NCI-H510A treated with DMSO at 0.1 percent for 48 hours (cell line): ENCODE measurements around the gene PARN.
"Not testable (repeated sequence)": the region's sequence is repeated elsewhere in the genome, so short reads cannot be mapped to it uniquely, and the experiment has no call there.

Source experiments
- DNase-seq: peaks from one replicate; lab custom pipeline; 2025; lab: John Stamatoyannopoulos, UW

The PARN gene

DNA sequence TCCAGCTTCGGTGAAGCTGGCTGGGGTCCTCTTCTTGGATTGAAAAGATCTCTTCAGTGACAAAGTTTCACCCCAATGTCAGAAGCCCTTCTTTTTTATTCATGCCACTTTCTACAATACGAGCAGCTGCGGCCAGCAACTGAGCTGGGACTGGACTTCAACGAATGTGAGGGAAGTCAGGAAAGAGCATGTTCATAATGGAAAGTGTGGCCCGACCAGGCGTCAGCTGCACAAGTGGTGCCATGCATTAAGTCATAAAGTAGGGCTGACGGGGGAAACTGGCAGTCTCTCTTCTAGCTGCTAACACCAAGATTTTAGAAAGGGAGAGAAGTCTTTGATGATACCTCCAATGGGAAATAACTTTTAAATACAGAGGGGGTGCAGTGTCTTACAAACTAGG, 192.6 kb downstream of the PARN start:
- no peak for DNase-seq

DNA sequence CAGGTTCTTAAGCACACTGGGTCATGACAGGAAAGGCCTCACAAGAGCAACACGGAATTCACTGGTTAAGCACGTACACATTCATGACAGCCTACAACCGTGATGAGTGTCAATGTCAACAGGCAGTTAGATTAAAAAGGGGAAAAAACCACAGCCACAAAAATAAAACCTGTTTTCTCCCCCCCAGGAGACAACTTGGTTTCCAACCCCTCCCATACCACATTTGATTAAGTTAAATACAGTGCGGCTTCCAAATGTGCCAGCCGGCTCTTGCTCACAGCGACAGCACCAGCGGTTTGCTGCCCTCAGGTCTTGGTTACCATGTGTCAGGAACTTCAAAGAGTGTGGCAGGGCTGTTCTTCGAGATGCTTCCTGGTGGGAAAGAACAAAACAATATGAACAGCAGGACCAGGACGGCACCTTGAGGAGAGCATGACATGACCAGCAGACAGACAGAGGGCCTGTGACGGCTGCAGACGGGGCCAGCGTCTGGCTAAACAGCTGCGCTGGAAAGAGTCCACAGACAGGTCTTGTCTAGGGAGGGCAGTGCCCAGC, 193.6 kb downstream of the PARN start:
- DNase-seq: no peak

DNA sequence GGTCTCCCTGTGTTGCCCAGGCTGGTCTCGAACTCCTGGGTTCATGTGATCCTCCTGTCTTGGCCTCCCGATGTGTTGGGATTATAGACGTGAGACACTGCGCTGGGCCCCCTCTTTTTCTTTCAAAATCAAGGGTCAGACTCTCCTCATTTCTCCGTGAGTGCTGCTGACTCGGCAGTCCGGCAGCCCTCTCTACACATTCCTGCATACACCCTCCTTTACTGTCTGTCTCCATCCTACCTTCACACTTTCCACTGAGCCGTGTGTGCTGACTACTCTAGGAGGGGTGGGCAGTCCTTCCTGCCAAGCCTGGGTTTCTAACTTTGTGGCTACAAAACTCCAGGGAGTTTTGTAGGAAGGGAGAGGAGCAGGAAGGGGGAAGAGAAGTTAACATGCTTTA, 195.2 kb downstream of the PARN start:
- no peak for DNase-seq

DNA sequence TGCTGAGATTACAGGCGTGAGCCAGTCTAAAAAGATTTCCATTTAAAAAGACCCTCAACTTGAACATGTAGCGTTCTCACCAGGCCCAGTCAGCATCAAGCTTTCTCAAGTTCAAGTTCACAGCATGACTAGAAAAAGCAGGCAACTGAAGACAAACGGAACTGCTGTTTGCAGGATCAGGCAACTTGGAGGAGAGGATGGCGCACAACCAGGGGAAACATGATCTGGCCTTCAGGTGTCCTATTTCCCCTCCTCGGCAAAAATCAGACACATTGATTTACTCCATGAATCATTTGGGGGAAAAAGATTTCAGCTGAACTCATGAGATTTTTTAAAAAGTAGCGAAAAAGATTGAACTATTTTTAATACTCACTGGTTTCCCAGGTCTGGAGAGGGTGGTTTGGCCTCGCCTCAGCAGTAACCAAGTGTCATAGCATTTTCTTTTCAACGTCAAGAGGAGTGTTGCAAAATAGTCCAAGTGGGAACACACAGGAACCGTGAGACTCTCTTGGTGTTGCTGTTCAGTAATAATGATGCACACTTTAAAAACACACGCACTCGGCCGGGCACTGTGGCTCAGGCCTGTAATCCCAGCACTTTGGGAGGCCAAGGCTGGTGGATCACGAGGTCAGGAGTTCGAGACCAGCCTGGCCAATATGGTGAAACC, 201.0 kb downstream of the PARN start:
- DNase-seq: peak; percentile 19

DNA sequence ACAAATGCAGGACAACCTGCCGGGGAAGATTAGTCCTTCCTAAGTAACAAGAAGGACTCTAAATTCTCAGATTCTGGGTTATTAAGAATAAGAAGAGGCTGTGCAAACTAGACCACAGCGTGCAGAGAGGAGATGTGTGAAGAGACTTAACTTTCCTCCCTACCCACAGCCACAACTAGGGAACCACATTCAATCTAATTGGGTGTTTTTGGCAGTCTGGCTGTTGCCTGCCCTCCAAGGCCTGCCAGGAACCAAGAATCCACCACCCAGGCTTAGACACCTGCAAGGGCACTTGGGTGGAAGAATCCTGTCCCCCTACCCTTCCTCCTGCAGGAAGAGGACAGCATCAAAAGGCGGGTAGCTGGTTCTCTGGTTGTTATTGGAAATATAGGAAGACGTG, 202.0 kb downstream of the PARN start:
- DNase-seq: no peak

DNA sequence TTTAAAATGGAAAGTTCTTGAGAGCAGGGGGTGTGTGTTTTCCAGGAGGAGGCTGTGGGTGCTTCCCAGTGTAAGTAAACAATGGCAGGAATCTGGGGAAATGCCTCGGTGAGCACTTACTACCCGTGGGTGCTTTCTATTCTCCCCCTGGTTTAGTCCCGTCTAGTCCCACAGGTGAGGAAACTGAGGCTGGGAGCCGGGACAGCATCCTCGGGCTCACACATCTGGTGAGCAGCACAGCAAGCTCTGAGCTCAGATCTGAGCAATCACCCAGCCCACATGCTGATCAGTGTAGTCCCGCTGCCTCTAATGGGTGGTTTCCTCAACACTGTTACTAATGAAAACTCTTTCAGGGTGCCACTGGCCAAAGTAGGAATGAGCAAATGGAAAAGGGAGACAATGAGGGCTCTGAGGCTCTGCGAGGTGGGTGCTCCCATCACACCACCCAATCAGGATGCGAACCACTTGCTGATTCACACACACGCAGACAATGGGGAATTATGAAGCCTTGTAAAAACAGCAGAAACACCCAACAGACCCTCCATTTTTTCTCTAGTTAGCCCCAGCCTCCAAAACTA, 202.6 kb downstream of the PARN start:
- no peak for DNase-seq

DNA sequence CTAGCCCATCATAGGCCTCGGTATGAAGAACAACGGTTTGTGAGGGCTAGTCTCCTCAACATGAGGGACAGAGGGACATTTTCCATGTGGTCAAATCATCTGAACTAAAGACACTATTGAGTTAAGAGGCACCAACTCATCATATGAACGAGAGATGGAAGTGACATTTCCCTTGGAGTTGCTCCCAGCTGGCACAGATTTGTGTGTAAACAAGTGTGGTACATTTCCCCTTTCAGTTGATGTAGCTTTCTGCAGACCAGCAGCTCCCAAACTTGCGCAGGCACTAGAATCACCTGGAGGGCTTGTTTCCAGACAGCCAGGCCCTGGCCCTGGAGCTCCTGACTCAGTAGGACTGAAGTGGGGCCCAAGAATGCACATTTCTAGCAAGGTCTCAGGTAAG, 205.5 kb downstream of the PARN start:
- DNase-seq: no peak

DNA sequence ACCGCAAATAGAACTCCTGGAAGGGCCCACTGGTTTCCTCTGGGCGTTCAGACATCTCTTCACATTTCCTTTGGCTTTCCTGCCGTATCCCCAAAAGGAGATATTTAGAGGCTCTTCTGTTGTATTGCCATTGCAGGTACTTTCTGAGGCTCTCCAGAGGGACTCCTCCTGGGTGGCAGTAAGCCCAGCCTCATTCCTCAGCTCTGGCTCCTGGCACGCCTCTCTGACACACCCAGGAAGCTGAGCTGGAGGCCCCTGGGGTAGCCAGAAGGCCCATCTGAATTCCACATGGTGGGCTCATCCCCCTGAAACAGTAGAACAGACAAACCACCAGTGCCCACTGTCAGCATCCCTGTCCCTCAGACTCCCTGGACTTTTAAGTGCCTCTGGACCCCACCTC, 206.7 kb downstream of the PARN start:
- no peak for DNase-seq

DNA sequence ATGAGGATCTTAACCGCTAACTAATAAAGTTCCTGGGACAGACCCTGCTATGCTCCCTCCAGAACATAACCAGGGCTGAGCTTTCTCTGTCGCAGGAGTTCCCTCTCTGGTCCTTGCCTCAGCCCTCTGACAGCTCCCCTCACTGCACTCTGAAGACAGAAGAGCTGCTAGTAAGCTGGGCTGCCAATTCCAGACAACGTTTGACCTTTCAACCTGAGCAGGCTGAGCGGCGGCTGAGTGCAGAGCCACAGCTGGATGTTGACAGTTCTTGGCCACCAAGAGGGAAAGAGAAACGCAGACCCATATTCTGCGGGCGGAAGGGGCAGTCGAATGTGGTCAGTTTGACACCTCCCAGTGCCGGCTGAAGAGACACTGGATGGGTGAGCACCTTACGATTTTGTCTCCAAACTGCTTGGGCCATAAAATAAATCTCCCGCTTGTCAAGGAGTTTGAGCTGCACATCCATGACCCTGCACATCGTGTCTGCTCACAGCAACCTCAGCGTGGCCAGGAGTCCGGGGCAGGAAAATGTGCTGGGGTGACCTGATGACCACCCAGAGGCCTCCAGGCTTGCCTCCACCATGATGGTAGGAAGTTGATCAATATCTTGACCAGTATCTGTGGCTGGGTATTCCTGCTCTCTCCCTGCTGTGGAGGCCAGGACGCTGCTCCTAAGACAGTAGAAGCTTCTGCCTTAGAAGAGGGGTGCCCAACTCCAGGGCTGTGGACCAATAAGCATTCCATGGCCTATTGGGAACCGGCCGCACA, 209.2 kb downstream of the PARN start:
- no peak for DNase-seq

DNA sequence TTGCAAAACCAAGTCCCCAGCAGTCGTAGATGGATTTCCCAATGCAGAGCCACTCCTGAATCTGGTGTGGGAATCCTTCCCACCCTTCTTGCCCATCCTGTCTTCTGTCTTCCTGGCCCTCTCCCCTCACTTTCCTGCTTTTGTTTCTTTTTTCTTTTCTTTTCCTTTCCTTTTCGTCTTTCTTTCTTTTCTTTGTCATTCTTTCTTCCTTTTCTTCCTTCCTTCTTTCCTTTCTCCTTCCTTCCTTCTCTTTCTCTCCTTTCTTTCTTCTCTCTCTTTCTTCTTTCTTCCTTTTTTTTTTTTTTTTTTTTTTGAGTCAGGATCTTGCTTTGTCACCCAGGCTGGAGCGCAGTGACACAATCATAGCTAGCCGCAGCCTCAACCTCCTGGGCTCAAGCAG, 209.8 kb downstream of the PARN start:
- not testable (repeated sequence) for DNase-seq

DNA sequence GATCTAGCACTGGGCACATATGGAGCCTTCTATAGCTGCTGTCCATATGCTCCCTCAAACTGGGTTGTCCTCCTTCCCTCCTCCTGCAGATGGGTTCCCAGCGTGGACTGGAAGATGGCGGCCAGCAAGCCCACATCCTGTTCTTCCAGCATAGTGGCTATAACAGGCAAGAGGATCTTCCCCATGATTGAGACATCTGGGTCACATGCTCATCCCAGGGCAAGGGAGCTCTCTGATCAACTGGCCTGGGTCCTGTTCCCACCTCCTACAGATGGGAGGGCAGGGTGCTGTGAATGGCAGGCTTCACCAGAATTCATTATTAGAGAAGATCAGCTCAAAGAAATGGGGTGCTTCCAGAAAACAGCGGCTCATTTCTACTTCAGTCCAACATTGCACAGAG, 210.2 kb downstream of the PARN start:
- no peak for DNase-seq

DNA sequence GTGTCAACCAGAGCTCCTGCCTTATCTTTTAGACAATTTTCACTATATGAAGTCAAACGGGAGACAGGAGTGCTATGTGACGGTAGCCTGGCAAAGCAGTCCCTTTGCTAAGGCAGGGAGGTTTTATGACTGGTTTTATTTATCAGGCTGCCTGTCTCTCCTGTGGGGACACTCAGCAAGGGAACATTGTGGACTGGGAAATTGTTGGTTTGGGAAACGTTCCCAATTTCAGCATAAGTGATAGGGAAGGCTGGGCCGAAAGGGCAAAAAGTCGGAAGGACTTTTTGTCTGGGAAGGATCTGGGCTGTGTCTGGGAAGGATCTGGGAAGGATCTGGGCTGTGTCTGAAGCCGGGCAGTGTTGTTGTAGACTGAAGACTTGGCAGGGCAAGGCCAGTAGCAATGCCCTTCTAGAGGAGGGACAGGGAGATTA, 211.2 kb downstream of the PARN start:
- no peak for DNase-seq

DNA sequence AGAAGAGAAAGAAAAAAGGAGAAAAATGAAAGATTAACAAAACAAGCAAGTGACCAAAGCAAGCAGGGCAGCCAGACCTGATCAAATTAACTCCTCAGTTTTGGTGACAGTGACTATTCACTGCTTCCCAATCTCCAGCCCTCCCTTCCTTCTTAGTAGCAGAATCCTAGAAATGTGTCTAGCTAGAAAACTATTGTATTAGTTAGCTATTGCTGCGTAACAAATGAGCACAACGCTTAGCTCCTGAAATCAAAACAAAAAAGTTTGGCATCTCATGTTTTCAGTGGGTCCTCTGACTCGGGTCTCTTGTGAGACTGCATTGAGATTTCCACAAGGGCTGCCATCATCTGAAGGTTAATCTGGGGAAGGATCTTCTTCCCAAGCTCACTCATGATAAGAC, 213.9 kb downstream of the PARN start:
- no peak for DNase-seq

DNA sequence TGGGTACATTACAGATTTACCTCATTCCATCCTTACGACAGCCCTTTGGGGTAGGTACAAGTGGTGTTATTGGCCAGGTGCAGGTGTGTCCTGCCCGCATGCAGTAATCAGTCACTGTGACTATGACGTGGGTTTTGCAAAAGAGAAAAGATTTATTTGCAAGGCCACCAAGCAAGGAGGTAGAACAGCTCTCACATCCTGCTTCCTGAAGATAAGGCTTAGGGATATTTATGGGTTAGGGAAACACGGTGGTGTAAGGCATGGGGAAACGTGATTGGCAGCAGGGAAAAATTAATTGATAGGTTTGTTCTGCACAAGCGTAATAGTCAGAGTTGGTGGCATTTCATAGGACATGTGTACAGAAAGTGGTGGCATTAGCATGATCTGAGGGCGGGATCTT, 214.8 kb downstream of the PARN start:
- DNase-seq: no peak

DNA sequence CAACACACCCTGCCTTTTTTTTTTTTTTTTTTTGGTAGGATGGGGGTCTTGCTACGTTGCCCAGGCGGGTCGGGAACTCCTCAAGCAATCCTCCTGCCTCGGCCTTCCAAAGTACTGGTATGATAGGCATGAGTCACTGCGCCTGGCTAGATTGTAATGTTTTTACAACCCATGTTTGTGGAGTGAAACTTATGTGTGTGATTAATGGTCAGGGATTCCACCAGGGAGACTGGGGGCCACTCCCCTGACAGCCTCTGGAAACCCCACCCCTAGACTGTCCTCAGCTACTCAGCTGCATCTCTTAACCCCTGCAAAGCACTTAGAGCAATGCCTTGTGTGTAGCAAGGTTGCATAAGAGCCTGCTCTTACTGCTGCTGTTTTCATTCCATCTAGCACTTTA, 220.5 kb downstream of the PARN start:
- DNase-seq: no peak

DNA sequence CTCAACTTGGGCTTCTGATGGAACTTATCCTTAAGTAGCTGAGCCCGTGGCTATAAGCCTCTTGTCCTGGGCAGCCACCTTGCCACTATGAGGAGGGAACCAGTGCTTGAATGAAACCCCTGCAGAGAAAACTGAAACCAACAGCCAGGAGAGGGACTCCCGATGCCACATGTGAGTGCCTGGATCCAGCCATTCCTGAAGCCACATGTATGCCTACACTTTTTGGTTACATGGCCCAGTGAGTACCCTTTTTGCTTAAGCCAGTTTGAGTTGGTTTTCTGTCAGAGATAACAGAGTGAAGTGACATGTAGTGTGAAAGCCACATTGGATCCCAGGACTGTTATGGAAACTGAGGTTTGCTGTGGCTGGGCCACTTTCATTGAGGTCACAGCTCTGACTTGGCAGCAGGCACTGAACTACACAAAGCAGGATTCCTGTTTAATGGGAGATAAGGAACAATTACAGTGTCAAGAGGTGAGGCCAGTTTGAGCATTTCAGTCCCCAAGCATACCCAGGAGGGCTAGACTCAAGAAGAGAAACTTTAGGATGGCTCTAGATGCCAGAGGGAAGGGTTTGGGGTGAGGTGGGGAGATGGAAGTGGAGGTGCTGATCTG, 222.2 kb downstream of the PARN start:
- no peak for DNase-seq

DNA sequence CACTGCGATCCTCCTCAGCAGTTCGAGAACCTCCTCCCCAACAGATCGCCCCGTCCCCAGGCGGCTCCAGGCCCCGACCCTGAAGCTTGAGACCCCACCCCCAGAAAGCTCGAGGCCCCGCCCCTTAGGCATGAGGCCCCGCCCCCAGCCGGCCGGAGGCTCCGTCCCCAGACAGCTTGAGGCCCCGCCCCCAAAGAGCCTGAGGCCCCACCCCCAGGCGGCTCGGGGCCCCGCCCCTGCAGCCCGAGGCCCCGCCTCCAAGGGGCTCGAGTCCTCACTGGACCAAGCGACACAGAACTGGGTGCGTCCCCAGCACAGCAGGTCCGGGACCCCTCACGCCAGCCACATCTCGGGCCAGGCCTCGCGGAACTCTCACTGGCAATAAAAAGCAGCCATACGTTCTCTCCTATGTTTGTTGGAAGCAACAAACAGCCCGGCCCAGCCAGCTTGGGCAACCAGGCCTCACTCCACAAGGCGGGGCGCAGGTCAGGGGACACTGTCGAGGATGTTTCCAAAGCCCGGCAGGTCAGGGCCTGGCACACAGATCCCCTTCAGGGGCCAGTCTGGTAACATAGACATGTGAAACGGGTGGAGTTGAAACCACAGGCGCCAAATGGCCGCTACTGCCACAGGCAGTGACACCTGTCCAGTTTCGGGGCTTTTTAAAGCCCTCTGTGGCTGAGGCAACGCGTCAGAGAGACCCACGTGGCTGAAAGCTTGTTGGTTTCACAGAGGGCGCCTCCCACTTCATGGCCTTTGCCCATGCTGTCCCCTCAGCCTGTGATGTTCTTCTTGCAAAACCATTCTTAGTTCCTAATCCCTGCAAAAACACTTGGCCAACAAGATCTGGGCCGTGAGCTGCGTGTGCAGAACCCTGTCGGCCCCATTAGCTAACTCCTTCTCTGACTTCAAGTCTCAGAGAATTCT, 224.2 kb downstream of the PARN start:
- no peak for DNase-seq

DNA sequence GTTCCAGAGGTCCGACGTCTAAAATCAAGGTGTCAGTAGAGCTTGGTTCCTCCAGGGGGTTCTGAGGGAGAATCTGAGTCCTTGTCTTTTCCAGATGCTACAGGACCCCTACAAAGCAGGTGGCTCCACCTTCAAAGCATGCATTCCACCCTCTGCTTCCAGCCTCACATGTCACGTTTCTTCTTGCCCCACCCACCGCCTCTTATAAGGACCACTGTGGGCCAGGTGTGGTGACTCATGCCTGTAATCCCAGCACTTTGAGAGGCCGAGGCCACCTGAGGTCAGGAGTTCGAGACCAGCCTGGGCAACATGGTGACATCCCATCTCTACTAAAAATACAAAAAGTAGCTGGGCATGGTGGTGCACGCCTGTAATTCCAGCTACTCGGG, 227.1 kb downstream of the PARN start:
- not testable (repeated sequence) for DNase-seq

DNA sequence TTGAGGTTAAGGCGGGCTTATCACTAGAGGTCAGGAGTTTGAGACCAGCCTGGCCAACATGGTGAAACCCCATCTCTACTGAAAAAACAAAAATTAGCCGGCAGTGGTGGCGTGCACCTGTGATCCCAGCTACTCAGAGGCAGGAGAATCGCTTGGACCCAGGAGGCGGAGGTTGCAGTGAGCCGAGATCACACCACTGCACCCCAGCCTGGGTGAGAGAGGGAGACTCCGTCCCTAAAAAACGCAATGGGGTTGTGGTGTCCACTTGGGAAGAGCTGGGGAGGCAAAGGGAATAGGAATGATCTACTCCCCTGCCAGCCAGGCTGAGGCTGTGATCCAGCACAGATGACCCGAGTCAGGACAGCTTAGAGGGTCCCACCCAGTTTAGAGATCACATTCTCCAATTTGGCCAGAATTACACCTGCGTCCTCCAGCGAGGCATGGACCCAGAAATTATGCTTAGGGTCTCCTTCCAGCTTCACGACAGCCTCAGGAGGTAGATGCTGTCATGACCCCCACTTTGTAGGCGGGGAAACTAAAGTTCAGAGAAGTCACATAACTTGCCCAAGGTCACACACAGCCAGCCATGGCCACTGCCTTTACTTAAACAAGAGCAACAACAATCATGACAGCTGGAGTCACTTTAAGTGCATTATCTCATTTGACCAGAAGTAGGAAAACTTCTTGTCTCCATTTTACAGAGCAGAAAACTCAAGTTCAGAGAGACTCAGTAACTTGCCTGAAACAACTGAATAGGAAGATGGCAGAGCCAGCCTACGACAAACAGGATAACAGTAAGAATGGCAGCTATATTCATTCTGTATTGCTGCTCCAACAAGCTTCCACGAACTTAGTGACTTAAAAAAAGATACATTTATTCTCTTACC, 227.7 kb downstream of the PARN start:
- not testable (repeated sequence) for DNase-seq

DNA sequence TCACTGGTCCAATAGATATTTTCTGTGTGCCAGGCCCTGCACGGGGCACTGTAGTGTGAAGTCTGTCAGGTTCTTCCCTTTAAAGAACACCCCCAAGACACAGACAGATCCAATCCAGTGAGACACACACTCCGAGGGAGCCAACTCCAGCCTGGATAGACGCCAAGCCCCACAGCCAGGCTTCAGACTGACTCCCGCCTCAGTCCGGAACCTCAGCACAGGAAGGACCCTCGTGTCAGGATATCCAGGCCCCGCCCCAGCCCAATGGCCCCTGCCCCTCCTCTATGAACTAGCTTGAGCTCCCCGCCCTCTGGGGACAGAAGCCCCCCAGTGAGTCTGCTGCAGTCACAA, 228.4 kb downstream of the PARN start:
- not testable (repeated sequence) for DNase-seq
